Measurements from ENCODE around the gene PTPRN2. TPM values are rescaled to one million over a fixed set of nuclear protein-coding genes. Genes with fewer than 3 reads are reported as not detected.

The PTPRN2 gene
- total and polyA plus RNA-seq, 2 of the 8 experiments (the other 6 are each of a cell fraction or from before 2014, with no cell fraction given), result 2.6 to 4.5 TPM

DNA sequence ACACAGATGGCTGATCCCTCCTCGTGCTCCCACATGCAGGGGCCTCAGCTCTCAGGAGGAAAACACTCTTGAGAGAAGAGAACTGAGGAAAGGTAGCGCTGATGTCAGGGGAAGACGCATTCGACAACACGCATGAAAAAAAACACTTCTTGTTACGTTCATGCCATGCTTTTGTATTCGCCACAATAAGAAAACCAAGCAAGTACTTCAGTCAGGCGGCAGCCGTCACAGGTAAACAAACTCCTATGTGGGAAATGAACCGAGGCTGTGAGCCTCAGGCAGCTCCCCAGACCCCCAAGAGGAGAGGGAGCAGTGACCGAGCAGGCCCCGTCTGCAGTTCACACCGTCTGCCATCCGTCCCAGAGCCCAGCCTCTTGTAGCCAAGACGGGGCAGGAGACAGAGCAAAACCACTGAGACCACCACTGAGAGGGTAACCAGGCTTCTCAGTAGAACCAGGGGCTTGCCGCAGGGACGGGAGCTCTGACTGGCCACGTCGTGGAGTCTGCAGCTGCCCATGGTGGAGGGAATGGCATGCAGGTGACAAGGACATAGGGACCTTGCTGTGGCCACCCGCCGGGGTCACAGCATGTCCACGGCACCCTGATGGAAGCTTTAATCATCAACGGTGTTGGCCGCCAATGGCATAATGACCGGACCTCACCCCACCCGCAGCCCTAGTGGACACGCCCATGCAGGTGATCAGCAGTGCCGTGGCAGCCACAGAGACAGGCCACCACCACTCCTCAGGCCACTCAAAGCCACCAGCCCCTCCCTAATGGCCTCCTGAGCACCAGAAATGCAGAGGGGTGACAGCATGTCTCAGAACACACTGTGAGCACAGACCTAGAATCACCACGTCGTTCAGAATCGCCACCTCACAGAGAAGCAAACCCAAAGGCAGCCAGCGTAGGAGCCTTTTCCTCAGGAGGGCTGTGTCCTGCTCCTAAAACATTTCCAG, 304.3 kb downstream of the PTPRN2 start (continued):
- TF ChIP-seq, protein P1, sequence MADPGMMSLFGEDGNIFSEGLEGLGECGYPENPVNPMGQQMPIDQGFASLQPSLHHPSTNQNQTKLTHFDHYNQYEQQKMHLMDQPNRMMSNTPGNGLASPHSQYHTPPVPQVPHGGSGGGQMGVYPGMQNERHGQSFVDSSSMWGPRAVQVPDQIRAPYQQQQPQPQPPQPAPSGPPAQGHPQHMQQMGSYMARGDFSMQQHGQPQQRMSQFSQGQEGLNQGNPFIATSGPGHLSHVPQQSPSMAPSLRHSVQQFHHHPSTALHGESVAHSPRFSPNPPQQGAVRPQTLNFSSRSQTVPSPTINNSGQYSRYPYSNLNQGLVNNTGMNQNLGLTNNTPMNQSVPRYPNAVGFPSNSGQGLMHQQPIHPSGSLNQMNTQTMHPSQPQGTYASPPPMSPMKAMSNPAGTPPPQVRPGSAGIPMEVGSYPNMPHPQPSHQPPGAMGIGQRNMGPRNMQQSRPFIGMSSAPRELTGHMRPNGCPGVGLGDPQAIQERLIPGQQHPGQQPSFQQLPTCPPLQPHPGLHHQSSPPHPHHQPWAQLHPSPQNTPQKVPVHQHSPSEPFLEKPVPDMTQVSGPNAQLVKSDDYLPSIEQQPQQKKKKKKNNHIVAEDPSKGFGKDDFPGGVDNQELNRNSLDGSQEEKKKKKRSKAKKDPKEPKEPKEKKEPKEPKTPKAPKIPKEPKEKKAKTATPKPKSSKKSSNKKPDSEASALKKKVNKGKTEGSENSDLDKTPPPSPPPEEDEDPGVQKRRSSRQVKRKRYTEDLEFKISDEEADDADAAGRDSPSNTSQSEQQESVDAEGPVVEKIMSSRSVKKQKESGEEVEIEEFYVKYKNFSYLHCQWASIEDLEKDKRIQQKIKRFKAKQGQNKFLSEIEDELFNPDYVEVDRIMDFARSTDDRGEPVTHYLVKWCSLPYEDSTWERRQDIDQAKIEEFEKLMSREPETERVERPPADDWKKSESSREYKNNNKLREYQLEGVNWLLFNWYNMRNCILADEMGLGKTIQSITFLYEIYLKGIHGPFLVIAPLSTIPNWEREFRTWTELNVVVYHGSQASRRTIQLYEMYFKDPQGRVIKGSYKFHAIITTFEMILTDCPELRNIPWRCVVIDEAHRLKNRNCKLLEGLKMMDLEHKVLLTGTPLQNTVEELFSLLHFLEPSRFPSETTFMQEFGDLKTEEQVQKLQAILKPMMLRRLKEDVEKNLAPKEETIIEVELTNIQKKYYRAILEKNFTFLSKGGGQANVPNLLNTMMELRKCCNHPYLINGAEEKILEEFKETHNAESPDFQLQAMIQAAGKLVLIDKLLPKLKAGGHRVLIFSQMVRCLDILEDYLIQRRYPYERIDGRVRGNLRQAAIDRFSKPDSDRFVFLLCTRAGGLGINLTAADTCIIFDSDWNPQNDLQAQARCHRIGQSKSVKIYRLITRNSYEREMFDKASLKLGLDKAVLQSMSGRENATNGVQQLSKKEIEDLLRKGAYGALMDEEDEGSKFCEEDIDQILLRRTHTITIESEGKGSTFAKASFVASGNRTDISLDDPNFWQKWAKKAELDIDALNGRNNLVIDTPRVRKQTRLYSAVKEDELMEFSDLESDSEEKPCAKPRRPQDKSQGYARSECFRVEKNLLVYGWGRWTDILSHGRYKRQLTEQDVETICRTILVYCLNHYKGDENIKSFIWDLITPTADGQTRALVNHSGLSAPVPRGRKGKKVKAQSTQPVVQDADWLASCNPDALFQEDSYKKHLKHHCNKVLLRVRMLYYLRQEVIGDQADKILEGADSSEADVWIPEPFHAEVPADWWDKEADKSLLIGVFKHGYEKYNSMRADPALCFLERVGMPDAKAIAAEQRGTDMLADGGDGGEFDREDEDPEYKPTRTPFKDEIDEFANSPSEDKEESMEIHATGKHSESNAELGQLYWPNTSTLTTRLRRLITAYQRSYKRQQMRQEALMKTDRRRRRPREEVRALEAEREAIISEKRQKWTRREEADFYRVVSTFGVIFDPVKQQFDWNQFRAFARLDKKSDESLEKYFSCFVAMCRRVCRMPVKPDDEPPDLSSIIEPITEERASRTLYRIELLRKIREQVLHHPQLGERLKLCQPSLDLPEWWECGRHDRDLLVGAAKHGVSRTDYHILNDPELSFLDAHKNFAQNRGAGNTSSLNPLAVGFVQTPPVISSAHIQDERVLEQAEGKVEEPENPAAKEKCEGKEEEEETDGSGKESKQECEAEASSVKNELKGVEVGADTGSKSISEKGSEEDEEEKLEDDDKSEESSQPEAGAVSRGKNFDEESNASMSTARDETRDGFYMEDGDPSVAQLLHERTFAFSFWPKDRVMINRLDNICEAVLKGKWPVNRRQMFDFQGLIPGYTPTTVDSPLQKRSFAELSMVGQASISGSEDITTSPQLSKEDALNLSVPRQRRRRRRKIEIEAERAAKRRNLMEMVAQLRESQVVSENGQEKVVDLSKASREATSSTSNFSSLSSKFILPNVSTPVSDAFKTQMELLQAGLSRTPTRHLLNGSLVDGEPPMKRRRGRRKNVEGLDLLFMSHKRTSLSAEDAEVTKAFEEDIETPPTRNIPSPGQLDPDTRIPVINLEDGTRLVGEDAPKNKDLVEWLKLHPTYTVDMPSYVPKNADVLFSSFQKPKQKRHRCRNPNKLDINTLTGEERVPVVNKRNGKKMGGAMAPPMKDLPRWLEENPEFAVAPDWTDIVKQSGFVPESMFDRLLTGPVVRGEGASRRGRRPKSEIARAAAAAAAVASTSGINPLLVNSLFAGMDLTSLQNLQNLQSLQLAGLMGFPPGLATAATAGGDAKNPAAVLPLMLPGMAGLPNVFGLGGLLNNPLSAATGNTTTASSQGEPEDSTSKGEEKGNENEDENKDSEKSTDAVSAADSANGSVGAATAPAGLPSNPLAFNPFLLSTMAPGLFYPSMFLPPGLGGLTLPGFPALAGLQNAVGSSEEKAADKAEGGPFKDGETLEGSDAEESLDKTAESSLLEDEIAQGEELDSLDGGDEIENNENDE (IDR thresholded peaks at IDR 0.05; ENCODE audit: insufficient replicate concordance, low read length), result no peak
- TF ChIP-seq CBX8 (IDR thresholded peaks at IDR 0.05; ENCODE audit: borderline replicate concordance, low read depth, low read length), result no peak
- TF ChIP-seq YY1 (IDR thresholded peaks at IDR 0.05; ENCODE audit: low read depth, low read length), result no peak
- no peak for TF ChIP-seq RAD21 (IDR thresholded peaks at IDR 0.05 in 1 of 2, conservative IDR thresholded peaks at IDR 0.05 in 1 of 2; ENCODE audit: low read depth in 2 of 2, low read length in 2 of 2)
- no peak for TF ChIP-seq RNF2 (IDR thresholded peaks at IDR 0.05; ENCODE audit: borderline replicate concordance, low read depth, low read length, missing control alignments, poor library complexity, severe bottlenecking)
- TF ChIP-seq SP1 (IDR thresholded peaks at IDR 0.05; ENCODE audit: low read depth, low read length), result no peak

All from H1 (cell line).